ENCODE measurements around the gene PRKAR2B. TPM values are rescaled to one million over a fixed set of nuclear protein-coding genes. Genes with fewer than 3 reads are reported as not detected.

The PRKAR2B gene
- polyA plus RNA-seq, 3 donors: 2.5 to 5.6 (median 3.5) TPM

- H3K27ac ChIP-seq (ENCODE audit: low read depth in 1 of 2, low read length in 2 of 2): no peak overlapping the region
- H3K9me3 Mint-ChIP-seq: no peaks in the 10 kb centered on the region
- peaks cover 50 to 69% of the 10 kb centered on the region in 2 donors for H3K36me3 Mint-ChIP-seq
- DNase-seq: no peak
- intact Hi-C loops (cut with micrococcal nuclease): no loop called here
- H3K79me2 ChIP-seq (ENCODE audit: insufficient read depth, low read length): peaks cover 43% of the 10 kb centered on the region
- H3K4me2 ChIP-seq (replicated peaks; ENCODE audit: extremely low read depth, low read length, poor library complexity, severe bottlenecking): no peak overlapping the region
- no peaks in the 10 kb centered on the region for H3K4me1 ChIP-seq (ENCODE audit: control insufficient read depth in 1 of 2, insufficient read depth in 2 of 2, low read length in 2 of 2)
- no peak overlapping the region for H3K4me3 Mint-ChIP-seq
- H3K27ac Mint-ChIP-seq: no peak overlapping the region
- H3K27me3 Mint-ChIP-seq (ENCODE audit: low read depth in 3 of 3): no peaks in the 10 kb centered on the region
- no peak overlapping the region for H2AFZ ChIP-seq (ENCODE audit: insufficient read depth, low read depth, low read length, poor library complexity, severe bottlenecking)
- no peak for TF ChIP-seq CTCF (IDR thresholded peaks at IDR 0.05)
- no peaks in the 10 kb centered on the region for H3K27me3 ChIP-seq (ENCODE audit: control insufficient read depth in 2 of 2, insufficient read depth in 2 of 2, low read length in 2 of 2)
- H3K4me1 Mint-ChIP-seq: peaks cover 2% of the 10 kb centered on the region
- H4K20me1 ChIP-seq (ENCODE audit: insufficient read depth, low read length): peaks cover 92% of the 10 kb centered on the region
- H3K9ac ChIP-seq (ENCODE audit: insufficient read depth, low read length, poor library complexity, severe bottlenecking): no peak overlapping the region
- no peaks in the 10 kb centered on the region for H3K9me3 ChIP-seq (replicated peaks in 1 of 2; ENCODE audit: control insufficient read depth in 1 of 2, insufficient read depth in 1 of 2, low read length in 2 of 2)
- no CpG with 5 or more reads among the region's 5 CpGs for WGBS (ENCODE audit: insufficient coverage)
- H3K4me3 ChIP-seq (replicated peaks in 1 of 3; ENCODE audit: low read depth in 2 of 3, low read length in 3 of 3): no peak overlapping the region
- peaks cover 59 to 68% of the 10 kb centered on the region in 2 donors for H3K36me3 ChIP-seq (replicated peaks in 1 of 2; ENCODE audit: control insufficient read depth in 1 of 2, insufficient read depth in 2 of 2, low read length in 2 of 2)
These were observed 136.7 kb downstream of the PRKAR2B start for GRCh38 chr7:107181172-107181571.

GRCh38 chr7:107185716-107186115 lies 141.2 kb downstream of the PRKAR2B start:
- H3K27me3 ChIP-seq (ENCODE audit: control insufficient read depth in 2 of 2, insufficient read depth in 2 of 2, low read length in 2 of 2): no peaks in the 10 kb centered on the region
- H3K4me3 ChIP-seq (replicated peaks in 1 of 3; ENCODE audit: low read depth in 2 of 3, low read length in 3 of 3): no peak overlapping the region
- no peaks in the 10 kb centered on the region for H3K9me3 ChIP-seq (replicated peaks in 1 of 2; ENCODE audit: control insufficient read depth in 1 of 2, insufficient read depth in 1 of 2, low read length in 2 of 2)
- peaks cover 95 to 96% of the 10 kb centered on the region in 2 donors for H3K36me3 ChIP-seq (replicated peaks in 1 of 2; ENCODE audit: control insufficient read depth in 1 of 2, insufficient read depth in 2 of 2, low read length in 2 of 2)
- no peaks in the 10 kb centered on the region for H3K4me1 Mint-ChIP-seq
- DNase-seq: no peak
- peak overlapping the region in 1 of 7 donors; percentile 55 for H3K27ac Mint-ChIP-seq
- no peak overlapping the region for H3K4me2 ChIP-seq (replicated peaks; ENCODE audit: extremely low read depth, low read length, poor library complexity, severe bottlenecking)
- H3K36me3 Mint-ChIP-seq: peaks cover 83 to 92% of the 10 kb centered on the region in 2 donors
- intact Hi-C loops (cut with micrococcal nuclease): no loop called here
- no peaks in the 10 kb centered on the region for H3K4me1 ChIP-seq (ENCODE audit: control insufficient read depth in 1 of 2, insufficient read depth in 2 of 2, low read length in 2 of 2)
- TF ChIP-seq CTCF (IDR thresholded peaks at IDR 0.05): no peak
- H3K9ac ChIP-seq (ENCODE audit: insufficient read depth, low read length, poor library complexity, severe bottlenecking): no peak overlapping the region
- H3K27me3 Mint-ChIP-seq (ENCODE audit: low read depth in 3 of 3): no peaks in the 10 kb centered on the region
- no peak overlapping the region for H2AFZ ChIP-seq (ENCODE audit: insufficient read depth, low read depth, low read length, poor library complexity, severe bottlenecking)
- peaks cover 82% of the 10 kb centered on the region for H4K20me1 ChIP-seq (ENCODE audit: insufficient read depth, low read length)
- no peak overlapping the region for H3K27ac ChIP-seq (ENCODE audit: low read depth in 1 of 2, low read length in 2 of 2)
- WGBS (ENCODE audit: insufficient coverage): no CpG with 5 or more reads among the region's 4 CpGs
- H3K4me3 Mint-ChIP-seq: no peak overlapping the region
- H3K9me3 Mint-ChIP-seq: no peaks in the 10 kb centered on the region
- peaks cover 6% of the 10 kb centered on the region for H3K79me2 ChIP-seq (ENCODE audit: insufficient read depth, low read length)

Data from CD14-positive monocyte (primary cell).